NT2/D1 (cell line): Measurements from ENCODE around the gene CDC6.

Experiments
- SUZ12 ChIP-seq: IDR thresholded peaks from 2 replicates; pipeline ENCODE4 v1.6.1; 2011; ENCODE audit not compliant: insufficient read length, insufficient read depth; ENCODE audit errors: extremely low read depth
- YY1 ChIP-seq: IDR thresholded peaks from 2 replicates; pipeline ENCODE4 v1.6.1; 2011; ENCODE audit not compliant: insufficient read length, insufficient read depth
- ZNF274 ChIP-seq: IDR thresholded peaks from 2 replicates; pipeline ENCODE4 v1.6.1; 2011; ENCODE audit warnings: mild to moderate bottlenecking, low read depth, low read length

DNA sequence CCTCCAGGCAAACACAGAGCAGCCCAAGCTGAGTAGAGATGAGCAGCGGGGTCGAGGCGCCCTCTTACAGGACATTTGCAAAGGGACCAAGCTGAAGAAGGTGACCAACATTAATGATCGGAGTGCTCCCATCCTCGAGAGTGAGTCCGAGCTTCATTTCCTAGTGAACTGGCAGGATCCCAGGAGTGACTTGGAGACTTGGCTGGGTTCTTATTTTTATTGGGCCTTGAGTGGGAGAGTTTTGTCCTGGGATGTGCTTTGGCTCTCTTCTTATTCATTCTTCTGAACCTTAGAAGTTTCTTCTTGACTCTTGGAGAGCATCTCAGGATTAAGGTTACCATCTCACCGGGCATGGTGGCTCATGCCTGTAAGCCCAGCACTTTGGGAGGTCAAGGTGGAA is 27.2 kb upstream of the CDC6 start:
- TF ChIP-seq YY1 = no peak
- TF ChIP-seq ZNF274 = no peak
- TF ChIP-seq SUZ12 = no peak
